Measurements from ENCODE around the gene KRT2. TPM values are rescaled to one million over a fixed set of nuclear protein-coding genes. Genes with fewer than 3 reads are reported as not detected.
A peak's percentile ranks its signal among the peaks of the same experiment; 100 is the strongest.

KRT2 gene
- total RNA-seq: not detected
- long read RNA-seq: 0 reads

DNA sequence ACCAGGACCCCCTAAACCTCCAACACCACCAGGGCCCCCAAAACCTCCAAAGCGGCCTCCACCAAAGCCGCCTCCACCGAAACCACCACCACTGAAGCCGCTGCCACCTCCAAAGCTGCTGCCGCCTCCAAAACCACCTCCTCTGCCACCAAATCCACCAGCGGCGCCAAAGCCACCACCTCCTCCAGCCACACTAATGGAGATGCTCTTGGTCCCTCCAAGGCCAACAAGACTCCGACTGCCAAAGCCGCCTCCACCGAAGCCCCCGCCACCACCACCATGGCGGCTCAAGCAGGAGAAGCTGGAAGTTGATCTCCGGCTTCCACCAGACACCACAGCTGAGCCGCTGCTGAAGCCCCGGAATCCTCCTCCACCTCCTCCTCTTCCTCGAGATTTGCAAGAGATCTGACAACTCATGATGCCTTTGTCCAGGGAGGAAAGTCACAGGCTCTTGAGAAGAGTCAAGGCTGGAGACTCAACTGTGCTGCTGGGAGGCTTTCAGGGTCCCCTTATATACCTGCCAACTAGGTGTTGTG is at the start of gene KRT2:
Gene KRT2 (minus strand): TSS at position 486 of the 536 bp plus-strand sequence. CDS start 69 bp downstream, at position 417.
- intact Hi-C loops (cut with DNase I): no loop called here
- no peak for ATAC-seq (ENCODE audit: poor library complexity)

DNA sequence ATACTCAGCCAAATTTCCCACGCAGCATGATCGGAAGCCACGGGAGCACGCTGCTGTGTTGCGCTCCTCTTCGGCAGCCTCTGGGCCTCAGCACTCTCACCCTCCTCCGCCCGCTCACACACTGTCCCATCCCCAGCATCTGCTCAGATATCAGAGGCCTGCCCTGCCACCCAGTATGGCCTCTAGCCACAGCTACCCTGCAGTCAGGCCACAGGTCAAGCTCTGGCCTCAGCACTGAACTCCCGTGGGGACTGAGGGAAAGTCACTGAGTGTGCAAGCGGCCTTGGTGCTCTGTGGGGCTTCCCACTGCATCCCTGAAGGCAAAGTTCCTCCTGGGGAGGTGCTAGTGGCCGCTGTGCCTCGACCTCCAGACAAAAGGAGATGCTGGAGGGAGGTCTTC is 49.3 kb upstream of the KRT2 start:
- intact Hi-C loops (cut with DNase I): no loop called here
- no peak for ATAC-seq (ENCODE audit: poor library complexity)

More for the DNA sequence above, at the start of gene KRT2:
- DNase-seq: no peak

DNA sequence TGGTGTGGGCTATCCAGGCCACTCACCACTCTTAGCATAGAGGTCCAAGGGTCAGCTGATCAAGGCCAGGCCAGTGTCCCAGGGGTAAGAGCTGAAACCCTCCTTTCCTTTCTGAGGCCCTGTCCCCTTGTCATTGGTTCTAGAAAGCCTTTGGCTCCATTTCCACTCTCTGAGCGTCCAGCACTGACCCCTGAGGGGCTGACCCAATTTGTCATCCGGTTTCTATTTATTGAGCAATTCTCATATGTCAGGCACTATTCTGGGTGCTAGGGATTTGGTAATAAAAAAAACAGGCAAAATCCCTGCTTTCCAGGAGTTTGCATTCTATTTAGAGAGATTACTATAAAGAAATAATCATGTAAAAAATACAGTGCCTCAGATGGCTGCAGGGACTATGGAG is 47.9 kb upstream of the KRT2 start:
- ATAC-seq (ENCODE audit: poor library complexity) (peak; percentile 47), DNase-seq (no peak)
- intact Hi-C loops (cut with DNase I): no loop called here

More for the DNA sequence above, 49.3 kb upstream of the KRT2 start:
- DNase-seq: no peak

DNA sequence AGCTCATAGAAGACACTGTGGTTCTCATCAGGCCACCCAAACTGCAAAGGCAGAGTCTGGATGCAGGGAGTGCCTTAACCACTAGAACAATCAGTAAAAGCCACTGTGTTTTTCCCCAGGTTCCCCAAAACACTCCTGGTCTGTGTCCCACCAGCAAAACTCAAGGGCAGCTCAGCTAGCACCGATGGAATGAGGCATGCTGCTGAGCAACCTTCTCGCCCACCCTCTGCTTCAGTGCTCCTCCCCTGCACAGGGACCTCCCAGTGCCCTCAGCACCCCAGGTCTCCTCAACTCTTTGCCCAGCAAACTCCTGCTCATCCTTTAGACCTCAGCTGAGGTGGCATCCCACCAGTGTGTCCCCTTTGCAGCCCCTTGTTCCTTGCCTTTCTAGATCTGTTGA is 47.4 kb upstream of the KRT2 start:
- no peak for DNase-seq
- ATAC-seq (ENCODE audit: poor library complexity): peak; percentile 6
- intact Hi-C loops (cut with DNase I): no loop called here

DNA sequence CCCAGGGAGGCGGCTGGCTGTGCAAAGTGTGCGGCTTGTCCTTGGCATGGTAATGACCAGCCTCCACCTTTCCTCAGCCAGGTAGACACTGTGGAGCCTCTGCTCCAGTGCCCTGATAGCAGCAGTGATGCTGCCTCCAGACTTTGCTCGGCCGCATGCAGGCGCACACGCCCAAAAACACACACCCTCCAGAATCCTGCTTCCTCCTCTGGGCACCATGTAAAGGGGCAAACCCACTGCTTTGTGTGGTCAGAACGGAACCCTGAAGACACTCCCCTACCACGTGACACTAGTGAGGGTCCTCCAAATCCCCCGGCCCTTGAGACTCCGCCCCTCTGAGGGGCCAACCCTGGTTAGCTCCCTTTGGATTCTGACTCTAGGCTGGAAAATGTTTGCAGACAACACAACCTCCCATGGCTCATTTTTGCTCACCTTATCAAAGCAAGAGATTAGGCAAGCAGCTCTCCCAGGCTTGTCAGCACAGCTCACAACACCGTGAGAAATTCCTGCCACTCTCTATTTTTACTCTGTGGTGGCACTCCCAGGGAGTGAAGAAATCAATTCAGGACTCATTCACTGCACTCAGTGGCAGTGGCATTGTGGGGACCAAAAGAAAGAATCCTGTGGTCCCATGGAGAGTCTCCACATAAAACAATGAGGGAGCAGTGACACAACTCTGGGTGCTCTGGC is 46.8 kb upstream of the KRT2 start:
- peak; percentile 89 for ATAC-seq (ENCODE audit: poor library complexity)
- intact Hi-C loops (cut with DNase I): no loop called here
- DNase-seq: no peak

DNA sequence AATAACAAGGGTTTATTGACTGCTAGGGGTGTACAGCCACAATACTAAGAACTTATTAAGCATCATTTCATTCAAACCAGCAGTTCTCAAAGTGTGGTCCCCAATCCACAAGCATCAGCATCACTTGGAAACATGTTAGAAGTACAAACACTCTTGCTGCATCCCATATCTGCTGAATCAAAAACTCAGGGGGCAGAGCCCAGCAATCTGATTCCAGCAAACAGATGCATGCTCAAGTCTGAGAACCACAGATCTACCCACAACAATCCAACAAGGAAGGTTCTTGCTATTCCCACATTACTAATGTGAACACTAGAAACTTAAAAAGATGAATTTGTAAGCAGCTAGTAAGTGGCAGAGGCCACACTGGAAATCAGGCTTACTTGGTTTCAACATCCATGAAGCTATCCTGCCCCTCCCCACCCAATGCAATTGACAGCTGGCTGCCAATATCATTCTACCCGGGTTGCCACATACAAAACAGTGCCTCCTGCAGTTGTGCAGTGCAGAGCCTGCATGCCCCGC is 45.1 kb upstream of the KRT2 start:
- DNase-seq: no peak
- intact Hi-C loops (cut with DNase I): no loop called here
- ATAC-seq (ENCODE audit: poor library complexity): no peak

DNA sequence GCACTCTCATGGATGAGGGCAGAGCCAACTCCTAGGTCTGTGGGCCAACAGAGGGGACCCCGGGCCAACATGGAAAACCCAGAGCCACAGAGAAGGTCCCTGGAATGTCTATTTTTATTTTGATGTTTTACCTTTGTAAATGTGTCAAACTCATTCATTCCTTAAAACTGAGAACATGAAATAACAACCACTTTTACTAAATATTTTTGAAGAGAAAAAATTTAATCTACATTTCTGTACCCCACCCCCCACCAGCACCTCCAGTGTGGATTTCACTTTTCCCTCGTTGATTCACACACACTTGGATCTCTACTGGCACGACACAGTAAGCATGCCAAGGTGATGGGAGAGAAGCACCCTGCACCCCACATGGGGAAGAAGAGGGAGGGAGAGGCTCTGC is 44.6 kb upstream of the KRT2 start:
- no peak for DNase-seq
- no peak for ATAC-seq (ENCODE audit: poor library complexity)
- intact Hi-C loops (cut with DNase I): no loop called here

DNA sequence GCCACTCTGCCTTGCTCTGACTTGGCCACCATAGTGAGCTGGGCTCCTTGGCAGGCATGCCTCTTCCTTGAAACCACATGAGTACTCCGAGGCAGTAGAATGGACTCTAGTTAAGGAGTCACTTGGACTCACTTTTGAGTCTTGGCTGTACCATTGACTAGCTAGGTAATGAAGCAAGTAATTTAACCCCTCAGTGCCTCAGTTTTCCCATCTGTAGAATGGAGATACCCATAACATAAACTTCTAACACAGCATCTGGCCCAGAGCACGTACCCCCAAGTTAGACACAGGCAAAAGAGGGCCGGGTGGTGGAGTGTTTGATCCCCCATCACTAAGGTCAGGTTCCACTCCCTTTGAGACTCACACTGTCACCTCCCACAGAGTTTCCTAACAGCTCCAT is 43.0 kb upstream of the KRT2 start:
- intact Hi-C loops (cut with DNase I): no loop called here
- ATAC-seq (ENCODE audit: poor library complexity): no peak
- DNase-seq: no peak

DNA sequence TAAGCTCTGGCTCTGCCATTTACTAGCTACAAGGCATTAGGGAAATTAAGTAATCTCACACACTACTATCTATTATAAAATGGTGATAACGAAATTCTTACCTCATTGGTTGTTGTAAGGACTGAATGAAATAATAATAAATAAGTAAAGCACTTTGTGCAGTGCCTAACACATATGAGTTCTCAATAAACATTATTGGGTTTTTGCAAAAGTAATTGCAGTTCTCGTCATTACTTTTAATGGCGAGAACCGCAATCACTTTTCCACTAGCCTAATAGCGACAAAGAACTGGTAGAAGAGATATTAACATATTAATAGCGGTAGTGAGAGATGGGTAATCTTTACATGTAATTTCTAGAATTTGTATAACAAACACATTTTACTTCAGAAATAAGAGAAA is 42.1 kb upstream of the KRT2 start:
- intact Hi-C loops (cut with DNase I): no loop called here
- DNase-seq (no peak), ATAC-seq (ENCODE audit: poor library complexity) (no peak)

DNA sequence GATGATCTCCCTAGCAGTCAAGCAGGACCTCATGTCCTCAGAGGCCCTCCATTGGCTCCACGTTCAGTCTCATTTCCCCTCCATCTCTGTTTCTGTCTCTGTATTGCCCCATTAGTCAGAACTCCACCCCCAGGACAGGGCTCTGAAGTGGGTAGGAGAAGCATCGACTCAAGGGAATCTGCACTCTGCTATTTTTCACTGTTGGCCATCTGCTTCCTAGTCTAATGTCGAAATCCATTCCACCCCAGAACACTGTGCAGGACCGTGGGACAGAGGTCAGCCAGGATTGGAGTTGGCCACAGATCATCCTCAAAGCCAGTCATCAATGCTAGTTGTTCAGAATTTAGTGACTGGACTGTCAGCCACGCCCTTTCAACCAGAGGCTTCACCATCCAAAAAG is 41.2 kb upstream of the KRT2 start:
- intact Hi-C loops (cut with DNase I): no loop called here
- ATAC-seq (ENCODE audit: poor library complexity) (no peak), DNase-seq (no peak)

DNA sequence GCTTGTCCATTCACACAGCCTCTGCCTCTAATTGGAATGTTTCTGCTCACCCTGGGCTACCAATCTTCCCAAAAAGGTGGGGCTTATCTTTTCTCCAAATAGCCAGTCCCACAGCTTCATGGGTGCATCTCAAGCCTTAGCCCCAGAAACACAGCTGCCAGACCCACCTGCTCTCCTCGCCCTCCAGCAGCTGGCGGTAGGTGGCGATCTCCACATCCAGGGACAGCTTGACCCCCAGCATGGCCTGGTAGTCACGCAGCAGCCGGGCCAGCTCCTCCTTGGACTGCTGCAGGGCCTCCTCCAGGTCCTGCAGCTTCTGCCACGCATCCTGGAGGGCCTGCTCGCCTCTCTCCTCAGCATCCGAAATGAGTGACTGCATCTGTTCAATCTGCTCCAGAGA is 40.2 kb upstream of the KRT2 start:
- intact Hi-C loops (cut with DNase I): no loop called here
- no peak for ATAC-seq (ENCODE audit: poor library complexity)
- DNase-seq: no peak

DNA sequence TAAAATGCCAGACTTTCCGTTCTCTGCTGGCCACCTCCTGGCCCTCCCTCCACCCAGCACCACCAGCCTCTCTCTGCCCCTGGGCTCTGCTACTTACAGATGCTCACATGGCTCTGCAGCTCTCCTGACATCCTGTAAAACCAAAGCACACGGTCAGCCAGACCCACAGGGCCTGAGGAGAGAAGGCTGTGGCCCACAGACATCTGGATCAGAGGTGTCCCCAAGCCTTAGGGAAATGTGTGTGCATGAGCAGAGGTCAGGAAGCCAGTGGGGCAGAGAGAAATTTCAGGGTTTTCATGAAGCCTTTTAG is 39.8 kb upstream of the KRT2 start:
- ATAC-seq (ENCODE audit: poor library complexity) (no peak), DNase-seq (no peak)
- intact Hi-C loops (cut with DNase I): no loop called here

DNA sequence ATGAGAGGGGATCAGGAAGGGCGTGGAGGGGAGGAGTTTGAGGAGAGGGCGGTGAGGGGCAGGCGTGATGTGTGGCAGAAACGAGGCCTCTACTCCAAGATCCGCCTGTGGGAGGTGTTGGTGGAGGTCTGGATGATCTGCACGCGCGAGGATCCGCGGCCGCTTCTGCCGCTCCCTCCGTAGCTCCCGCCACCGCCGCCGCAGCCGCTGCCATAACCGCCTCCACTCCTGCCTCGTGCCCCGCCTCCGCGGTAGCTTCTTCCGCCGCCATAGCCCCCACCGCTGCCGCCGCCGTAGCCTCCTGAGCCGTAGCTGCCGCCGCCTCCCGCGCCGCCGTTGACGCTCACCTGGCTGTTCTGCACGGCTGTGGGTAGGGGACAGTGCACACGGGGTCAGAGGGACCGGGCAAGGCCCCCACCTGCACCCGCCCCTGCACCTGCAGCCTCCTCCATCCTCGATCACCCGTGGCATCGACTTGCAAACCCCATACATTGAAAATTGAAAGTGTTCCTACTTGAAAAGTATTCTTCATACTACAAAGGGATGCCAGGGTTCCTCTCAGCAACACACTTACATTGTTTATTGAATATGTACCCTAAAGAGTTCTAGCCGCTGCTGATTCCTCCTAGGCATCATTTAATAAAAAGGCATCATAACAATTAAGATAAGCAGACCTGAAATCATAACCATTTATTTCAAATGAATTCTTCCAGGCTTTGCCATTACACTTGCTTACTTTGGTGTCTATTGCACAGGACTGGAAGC is 39.2 kb upstream of the KRT2 start:
- peak; percentile 41 for ATAC-seq (ENCODE audit: poor library complexity)
- no peak for DNase-seq
- intact Hi-C loops (cut with DNase I): no loop called here

DNA sequence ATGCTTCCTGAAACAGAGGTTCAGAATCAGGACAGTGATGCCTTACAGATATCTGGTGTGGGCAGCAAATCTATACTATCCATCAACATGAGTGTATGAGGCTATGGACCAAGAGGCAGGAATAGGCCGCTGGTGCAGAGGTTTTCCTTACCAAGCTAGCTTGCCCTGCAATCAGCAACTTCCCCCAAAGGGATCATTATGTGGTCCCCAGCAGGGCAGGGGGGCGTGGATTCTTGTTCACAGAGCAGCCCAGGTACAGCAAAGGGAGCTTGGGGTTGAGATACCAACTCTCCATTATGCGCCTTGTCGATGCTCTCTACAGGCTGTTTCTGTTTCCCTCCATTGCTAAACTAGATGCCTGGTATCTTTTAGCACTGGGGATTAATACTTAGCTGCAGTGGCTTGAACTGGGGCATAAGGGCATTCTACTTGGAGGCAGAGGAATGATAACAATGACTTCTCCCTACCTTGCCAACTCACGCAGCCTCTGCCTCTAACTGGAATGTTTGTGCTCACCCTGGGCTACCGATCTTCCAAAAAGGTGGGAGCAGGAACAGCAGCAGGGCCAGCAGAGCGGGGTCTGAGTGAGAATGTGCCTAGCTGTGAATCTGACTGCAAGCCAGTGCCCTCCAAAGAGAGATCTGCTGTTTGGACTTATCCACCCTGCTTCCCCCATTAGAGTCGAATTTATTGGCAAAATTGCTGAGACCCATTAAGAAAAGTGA is 38.5 kb upstream of the KRT2 start:
- intact Hi-C loops (cut with DNase I): no loop called here
- ATAC-seq (ENCODE audit: poor library complexity) (no peak), DNase-seq (no peak)

DNA sequence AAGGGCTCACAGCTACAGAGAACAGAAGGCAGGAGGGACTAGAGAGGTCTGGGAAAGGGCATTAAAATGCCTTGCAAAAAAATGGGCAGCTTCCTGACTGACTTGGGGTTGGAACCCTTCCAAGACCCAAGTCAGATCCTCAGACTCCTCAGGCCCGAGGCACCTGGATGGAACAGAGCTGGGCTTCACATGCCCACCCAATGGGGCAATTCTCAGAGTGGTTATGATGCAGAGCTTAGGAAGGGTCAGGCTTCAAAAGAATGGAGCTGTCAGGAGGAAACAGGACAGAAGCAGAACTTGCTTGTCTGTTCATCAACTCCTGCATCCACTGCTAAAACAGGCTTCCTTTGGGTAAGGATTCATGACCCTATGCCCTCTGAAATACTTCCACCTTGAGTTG is 37.9 kb upstream of the KRT2 start:
- intact Hi-C loops (cut with DNase I): no loop called here
- DNase-seq: no peak
- ATAC-seq (ENCODE audit: poor library complexity): no peak

DNA sequence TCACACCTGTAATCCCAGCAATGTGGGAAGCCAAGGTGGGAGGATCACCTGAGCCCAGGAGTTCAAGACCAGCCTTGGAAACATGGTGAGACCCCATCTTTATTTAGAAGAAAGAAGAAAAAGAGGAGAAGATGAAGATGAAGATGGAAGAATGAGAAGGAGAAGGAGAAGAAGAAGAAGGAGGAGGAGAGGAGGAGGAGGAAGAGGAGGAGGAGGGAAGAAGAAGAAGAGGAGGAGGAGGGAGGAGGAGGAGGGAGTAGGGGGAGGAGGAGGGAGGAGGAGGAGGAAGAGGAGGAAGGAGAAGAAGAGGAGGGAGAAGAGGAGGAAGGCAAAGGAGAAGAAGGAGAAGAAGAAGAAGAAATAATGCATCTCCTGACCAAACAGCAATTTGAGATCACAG is 37.2 kb upstream of the KRT2 start:
- intact Hi-C loops (cut with DNase I): no loop called here
- DNase-seq (no peak), ATAC-seq (ENCODE audit: poor library complexity) (no peak)

DNA sequence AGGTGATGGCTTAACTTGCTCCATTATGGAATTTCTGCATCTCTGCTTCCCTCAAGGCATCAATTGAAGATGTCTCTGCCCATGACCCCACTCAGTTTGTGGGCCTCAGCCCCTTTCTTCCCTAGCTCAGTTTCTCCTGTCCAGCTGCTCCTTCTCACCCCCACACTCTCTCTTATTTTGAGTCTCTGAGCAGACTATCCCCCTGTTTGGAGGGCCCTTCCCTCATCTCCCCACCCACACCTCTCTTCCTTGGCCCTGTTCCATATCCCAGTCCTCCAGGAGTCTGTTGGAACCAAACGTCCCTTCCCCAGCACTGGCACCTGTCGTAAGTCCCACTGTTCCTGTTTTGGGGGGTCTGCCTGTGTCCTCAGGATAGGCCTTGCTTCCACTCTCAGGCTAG is 36.5 kb upstream of the KRT2 start:
- ATAC-seq (ENCODE audit: poor library complexity) (no peak), DNase-seq (no peak)
- intact Hi-C loops (cut with DNase I): no loop called here

DNA sequence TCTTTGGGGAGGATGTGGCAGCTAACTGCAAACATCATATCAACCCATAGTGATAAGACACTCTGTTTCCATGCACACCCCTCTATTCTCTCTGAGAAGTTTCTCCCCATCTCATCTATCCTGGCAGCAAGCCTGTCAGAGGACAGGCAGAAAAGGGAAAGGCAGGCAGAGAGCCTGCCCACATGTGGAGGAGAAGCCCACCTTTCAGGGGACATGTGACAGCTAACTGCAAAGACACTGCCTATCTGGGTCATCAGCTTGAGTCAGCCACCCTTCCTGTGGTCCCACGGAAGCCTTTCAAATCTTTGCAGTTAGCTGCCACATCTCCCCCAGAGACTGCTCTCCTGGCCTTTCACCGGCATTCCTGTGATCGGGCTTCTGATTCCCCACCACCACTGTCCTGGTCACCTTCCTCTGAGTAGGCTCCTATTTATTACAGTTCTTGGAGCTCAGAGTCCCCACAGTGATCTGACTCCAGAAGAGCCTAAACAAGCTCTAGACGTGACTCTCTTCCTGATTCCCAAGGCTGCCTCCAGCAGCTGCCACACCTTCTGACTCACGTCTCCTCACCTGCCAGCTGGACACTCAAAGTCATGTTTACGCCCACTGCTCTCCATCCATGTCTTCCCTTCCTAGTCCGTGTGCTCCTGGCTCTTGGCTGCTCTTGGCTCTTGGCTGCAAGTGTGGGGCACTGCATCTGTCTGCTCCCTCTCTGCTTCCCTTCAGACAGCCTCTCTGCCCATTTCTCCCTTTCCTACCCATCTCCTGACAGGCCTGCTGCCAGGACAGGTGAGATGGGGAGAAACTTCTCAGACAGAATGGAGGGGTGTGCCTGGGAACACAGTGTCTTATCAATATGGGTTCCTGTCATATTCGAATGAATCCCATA is 35.7 kb upstream of the KRT2 start:
- intact Hi-C loops (cut with DNase I): no loop called here
- DNase-seq: no peak
- no peak for ATAC-seq (ENCODE audit: poor library complexity)

Data from Right ventricle myocardium superior (tissue), 1 donor.